GM12875 (cell line): ENCODE results near the gene TCEAL7.
"Not testable (repeated sequence)": the region's sequence is repeated elsewhere in the genome, so short reads cannot be mapped to it uniquely, and the experiment has no call there.

Source experiments
- H3K4me3 ChIP-seq: one replicate; pipeline ENCODE4 v1.5.1; 2011; ENCODE audit warnings: low read depth, low read length, control low read depth
- CTCF ChIP-seq: IDR thresholded peaks from 2 replicates; pipeline ENCODE4 v1.5.1; 2011; ENCODE audit warnings: low read depth, mild to moderate bottlenecking, control low read depth, inconsistent platforms, low read length, moderate library complexity, borderline replicate concordance; ENCODE audit not compliant: insufficient read depth

TCEAL7 gene, protein sequence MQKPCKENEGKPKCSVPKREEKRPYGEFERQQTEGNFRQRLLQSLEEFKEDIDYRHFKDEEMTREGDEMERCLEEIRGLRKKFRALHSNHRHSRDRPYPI

DNA sequence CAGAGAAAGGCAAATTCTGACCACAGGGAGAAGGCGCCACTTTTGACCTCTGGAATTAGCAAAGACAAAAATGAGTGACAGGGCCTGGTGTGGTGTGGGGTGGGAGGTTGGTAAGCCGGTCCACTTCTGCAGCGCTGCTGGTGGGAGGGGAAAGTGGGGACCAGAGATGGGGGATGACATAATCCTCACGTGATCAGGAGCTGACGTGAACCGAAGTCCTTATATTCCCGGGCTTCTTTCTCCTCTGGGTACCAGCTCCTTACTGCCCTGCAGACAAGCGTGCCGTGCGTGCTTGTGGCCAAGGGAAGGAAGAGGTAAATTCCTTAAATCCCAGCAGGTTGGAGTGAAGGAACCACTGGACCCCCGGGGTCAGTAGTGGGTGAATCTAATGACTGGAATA lies at the start of gene TCEAL7:
Gene TCEAL7 (plus strand): TSS at position 249 of the 400 bp plus-strand sequence. CDS start 1,165 bp downstream, outside the sequence.
- no peak for TF ChIP-seq CTCF
- no peak within 1 kb of the TSS for H3K4me3 ChIP-seq

GRCh38 chrX:103293118-103293517 lies 36.9 kb upstream of the TCEAL7 start:
- H3K4me3 ChIP-seq, result no peak overlapping the region
- TF ChIP-seq CTCF, result no peak

DNA sequence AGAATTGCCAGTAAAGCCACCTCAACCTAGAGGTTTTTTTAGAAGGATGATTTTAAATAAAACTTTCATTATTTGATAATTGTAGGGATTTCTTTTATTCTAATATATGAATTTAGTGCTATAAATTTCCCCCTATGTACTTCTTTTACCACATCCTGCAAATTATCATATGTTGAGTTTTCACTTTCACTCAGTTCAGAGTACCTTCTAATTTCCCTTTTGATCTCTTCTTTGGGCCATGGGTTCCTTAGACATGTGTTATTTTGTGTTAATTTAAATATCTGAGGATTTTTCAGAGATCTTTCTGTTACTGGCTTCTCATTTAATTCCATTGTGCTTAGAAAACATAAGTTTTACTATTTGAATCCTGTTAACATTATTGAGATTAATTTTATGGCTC lies 25.3 kb upstream of the TCEAL7 start:
- H3K4me3 ChIP-seq, result no peak overlapping the region
- TF ChIP-seq CTCF, result no peak

DNA sequence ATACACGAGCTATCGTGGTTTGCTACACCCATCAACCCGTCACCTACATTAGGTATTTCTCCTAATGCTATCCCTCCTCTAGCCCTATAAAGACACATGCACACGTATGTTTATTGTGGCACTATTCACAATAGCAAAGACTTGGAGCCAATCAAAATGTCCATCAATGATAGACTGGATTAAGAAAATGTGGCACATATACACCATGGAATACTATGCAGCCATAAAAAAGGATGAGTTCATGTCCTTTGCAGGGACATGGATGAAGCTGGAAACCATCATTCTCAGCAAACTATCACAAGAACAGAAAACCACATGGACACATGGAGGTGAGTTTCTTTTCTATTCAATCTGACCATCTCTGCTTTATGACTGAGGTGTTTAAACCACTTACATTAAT lies 24.4 kb upstream of the TCEAL7 start:
- not testable (repeated sequence) for H3K4me3 ChIP-seq

- TF ChIP-seq CTCF, result no peak
- peak overlapping the region; percentile 36 for H3K4me3 ChIP-seq
These were observed 20.0 kb upstream of the TCEAL7 start for GRCh38 chrX:103309860-103310554.

DNA sequence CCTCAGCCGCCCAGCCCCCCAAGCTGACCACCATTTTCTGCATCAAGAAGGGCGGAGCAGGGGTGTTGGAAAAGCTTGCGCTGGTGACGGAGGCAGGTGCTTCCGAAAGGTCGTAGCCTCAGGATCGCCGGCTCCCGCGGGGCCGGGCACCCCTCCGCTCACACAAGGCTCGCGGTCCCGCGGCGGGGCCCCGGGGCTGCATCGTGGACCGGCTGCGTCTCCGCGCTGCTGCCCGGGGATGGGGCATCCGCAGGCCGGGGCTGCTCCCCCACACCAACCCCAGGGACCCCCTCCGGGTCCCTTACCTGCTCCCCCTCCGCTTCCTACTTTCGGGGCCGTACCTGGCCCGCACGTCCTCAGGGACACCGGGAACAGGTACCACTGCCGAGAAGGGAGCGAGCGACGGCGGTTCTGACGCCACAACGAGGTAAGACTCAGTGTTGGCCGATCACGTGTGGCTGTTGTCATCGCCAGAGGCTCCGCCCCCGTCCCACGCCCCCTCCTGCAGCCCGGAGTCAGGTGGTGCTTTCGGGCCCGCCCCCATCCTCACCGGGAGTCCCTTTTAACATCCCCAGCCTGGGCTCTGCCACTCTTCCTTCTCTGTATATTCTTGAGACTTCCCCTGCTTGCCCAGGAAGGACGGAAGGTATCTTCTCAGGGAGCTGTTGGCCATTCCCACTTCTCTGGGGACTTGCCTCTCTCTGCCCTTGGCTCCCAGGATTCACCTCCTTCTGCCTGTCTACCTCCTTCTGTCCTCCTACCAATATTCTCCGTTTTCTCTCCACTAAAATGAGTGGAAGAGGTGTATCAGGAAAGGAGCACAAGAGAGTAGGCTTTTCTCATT lies 19.3 kb upstream of the TCEAL7 start, which contains the start of gene BEX2:
Gene BEX2 (minus strand): TSS at position 436 of the 844 bp plus-strand sequence. CDS start 1,014 bp downstream, outside the sequence.
- TF ChIP-seq CTCF, result no peak
- H3K4me3 ChIP-seq, result peak within 1 kb of the TSS; percentile 36

DNA sequence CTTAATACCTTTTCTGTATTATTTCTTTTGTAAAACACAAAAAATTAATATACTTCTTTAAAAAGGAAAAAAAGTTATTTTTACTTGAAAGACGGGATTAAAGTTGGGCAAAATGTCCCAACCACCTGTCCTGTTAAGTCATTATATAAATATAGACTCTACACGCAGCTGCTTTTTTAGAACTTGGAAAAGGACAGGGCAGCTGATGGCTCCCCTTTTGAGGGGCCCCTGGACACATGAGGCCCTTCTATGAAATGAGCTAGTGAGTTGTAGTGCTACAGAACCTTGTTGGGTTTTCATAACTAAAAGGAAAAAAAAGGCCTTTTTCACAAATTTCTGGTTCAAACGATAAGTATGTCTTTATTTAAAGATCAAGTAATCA lies 18.6 kb upstream of the TCEAL7 start:
- no peak overlapping the region for H3K4me3 ChIP-seq
- TF ChIP-seq CTCF, result no peak
